WTC11 (cell line): ENCODE results near the gene MOV10L1. TPM values are rescaled to one million over a fixed set of nuclear protein-coding genes. Genes with fewer than 3 reads are reported as not detected.

Experiments used
- ATAC-seq: fragments of 200-7000 bp; cut with Tn5 transposase; 2 replicates; pipeline ENCODE4 v1.10.0; 2021; ENCODE audit warnings: mild to moderate bottlenecking, moderate library complexity
- CTCF ChIA-PET: fragments of 300-600 bp; sonication (Branson Sonifier 250); formaldehyde crosslinking; loops from one replicate; lab custom pipeline; 2021; ENCODE audit warnings: antibody characterized with exemption; lab: Charles Lee
- POLR2A ChIA-PET: fragments of 350-600 bp; sonication (Branson Sonifier 250); formaldehyde crosslinking; loops from one replicate; lab custom pipeline; 2021; ENCODE audit warnings: antibody characterized with exemption; lab: Charles Lee
- DNase-seq: peaks from one replicate; pipeline ENCODE4 v3.0.0; 2021; ENCODE audit warnings: low spot score
- H3K27ac Mint-ChIP-seq: 2 replicates; pipeline ENCODE4 v1.8.0; 2021; ENCODE audit warnings: mixed read lengths
- H3K27me3 Mint-ChIP-seq: 2 replicates; pipeline ENCODE4 v1.8.0; 2021; ENCODE audit warnings: low read depth, mild to moderate bottlenecking, moderate library complexity, mixed read lengths
- H3K36me3 Mint-ChIP-seq: 2 replicates; pipeline ENCODE4 v1.8.0; 2021; ENCODE audit warnings: mixed read lengths
- H3K4me1 Mint-ChIP-seq: 2 replicates; pipeline ENCODE4 v1.8.0; 2022; ENCODE audit warnings: mixed read lengths
- H3K4me3 Mint-ChIP-seq: 2 replicates; pipeline ENCODE4 v1.8.0; 2021; ENCODE audit warnings: mild to moderate bottlenecking, moderate library complexity, mixed read lengths
- H3K9me3 Mint-ChIP-seq: 2 replicates; pipeline ENCODE4 v1.8.0; 2021; ENCODE audit warnings: mixed read lengths
- ARID4B ChIP-seq: sonication (generic); formaldehyde crosslinking; IDR thresholded peaks from 2 replicates; pipeline ENCODE4 v1.8.0; 2023; ENCODE audit warnings: missing genetic modification reagents, mild to moderate bottlenecking, borderline replicate concordance
- CREB1 ChIP-seq: sonication (generic); formaldehyde crosslinking; IDR thresholded peaks from 2 replicates; pipeline ENCODE4 v1.8.0; 2023; ENCODE audit warnings: mild to moderate bottlenecking, missing genetic modification reagents
- ELF4 ChIP-seq: sonication (generic); formaldehyde crosslinking; IDR thresholded peaks from 2 replicates; pipeline ENCODE4 v1.8.1; 2022; ENCODE audit warnings: low read depth, mild to moderate bottlenecking, moderate library complexity, missing genetic modification reagents
- FOXK1 ChIP-seq: sonication (generic); formaldehyde crosslinking; IDR thresholded peaks from 2 replicates; pipeline ENCODE4 v1.8.0; 2022; ENCODE audit warnings: mild to moderate bottlenecking, moderate library complexity, missing genetic modification reagents
- FOXP4 ChIP-seq: sonication (generic); formaldehyde crosslinking; IDR thresholded peaks from 2 replicates; pipeline ENCODE4 v1.8.0; 2022; ENCODE audit warnings: mild to moderate bottlenecking, missing genetic modification reagents
- GABPB1 ChIP-seq: sonication (generic); formaldehyde crosslinking; IDR thresholded peaks from 2 replicates; pipeline ENCODE4 v1.8.1; 2023; ENCODE audit warnings: mild to moderate bottlenecking, missing genetic modification reagents
- IRF1 ChIP-seq: sonication (generic); formaldehyde crosslinking; IDR thresholded peaks from 2 replicates; pipeline ENCODE4 v1.8.0; 2023; ENCODE audit warnings: missing genetic modification reagents
- KAT7 ChIP-seq: sonication (generic); formaldehyde crosslinking; IDR thresholded peaks from 2 replicates; pipeline ENCODE4 v1.8.1; 2023; ENCODE audit warnings: missing genetic modification reagents, mild to moderate bottlenecking, borderline replicate concordance
- NFE2L1 ChIP-seq: sonication (generic); formaldehyde crosslinking; IDR thresholded peaks from 2 replicates; pipeline ENCODE4 v1.8.1; 2023; ENCODE audit warnings: missing genetic modification reagents
- NR2C2 ChIP-seq: sonication (generic); formaldehyde crosslinking; IDR thresholded peaks from 2 replicates; pipeline ENCODE4 v1.8.0; 2022; ENCODE audit warnings: mild to moderate bottlenecking, missing genetic modification reagents
- PRRX2 ChIP-seq: fragments of 250-450 bp; sonication (Bioruptor Pico); IDR thresholded peaks from 2 replicates; pipeline ENCODE4 v1.8.0; 2021; ENCODE audit warnings: mild to moderate bottlenecking
- SMAD4 ChIP-seq: sonication (generic); formaldehyde crosslinking; IDR thresholded peaks from 2 replicates; pipeline ENCODE4 v1.8.0; 2022; ENCODE audit warnings: mild to moderate bottlenecking, missing genetic modification reagents
- SOX15 ChIP-seq: fragments of 250-450 bp; sonication (Bioruptor Pico); IDR thresholded peaks from 2 replicates; pipeline ENCODE4 v1.9.0; 2021; ENCODE audit warnings: mild to moderate bottlenecking
- TCF7 ChIP-seq: sonication (generic); formaldehyde crosslinking; IDR thresholded peaks from 2 replicates; pipeline ENCODE4 v1.8.0; 2022; ENCODE audit warnings: mild to moderate bottlenecking, low read depth, missing genetic modification reagents, moderate library complexity
- ZNF219 ChIP-seq: sonication (generic); formaldehyde crosslinking; IDR thresholded peaks from 2 replicates; pipeline ENCODE4 v1.8.0; 2023; ENCODE audit warnings: missing genetic modification reagents, mild to moderate bottlenecking, borderline replicate concordance
- total RNA-seq: library from RNA; stranded (reverse); gene quantifications from 3 replicates; pipeline ENCODE4 v1.2.3, GENCODE V29; 2021
- TF ChIP-seq, protein P1 (sequence below): sonication (generic); formaldehyde crosslinking; conservative IDR thresholded peaks from 2 replicates; pipeline ENCODE4 v1.8.1; 2023; ENCODE audit warnings: mild to moderate bottlenecking, low read depth, missing genetic modification reagents, moderate library complexity
- TF ChIP-seq, protein P2 (sequence below): fragments of 250-450 bp; sonication (Bioruptor Pico); IDR thresholded peaks from 2 replicates; pipeline ENCODE4 v1.8.0; 2021; ENCODE audit warnings: mild to moderate bottlenecking
- TF ChIP-seq, protein P3 (sequence below): sonication (generic); formaldehyde crosslinking; IDR thresholded peaks from 2 replicates; pipeline ENCODE4 v1.8.1; 2022; ENCODE audit warnings: missing genetic modification reagents, borderline replicate concordance

Gene MOV10L1
- total RNA-seq, 1 experiment from 2014 or later, result not detected

GRCh38 chr22:50104141-50104544 lies 14.3 kb downstream of the MOV10L1 start (continued):
- TF ChIP-seq, protein P1, sequence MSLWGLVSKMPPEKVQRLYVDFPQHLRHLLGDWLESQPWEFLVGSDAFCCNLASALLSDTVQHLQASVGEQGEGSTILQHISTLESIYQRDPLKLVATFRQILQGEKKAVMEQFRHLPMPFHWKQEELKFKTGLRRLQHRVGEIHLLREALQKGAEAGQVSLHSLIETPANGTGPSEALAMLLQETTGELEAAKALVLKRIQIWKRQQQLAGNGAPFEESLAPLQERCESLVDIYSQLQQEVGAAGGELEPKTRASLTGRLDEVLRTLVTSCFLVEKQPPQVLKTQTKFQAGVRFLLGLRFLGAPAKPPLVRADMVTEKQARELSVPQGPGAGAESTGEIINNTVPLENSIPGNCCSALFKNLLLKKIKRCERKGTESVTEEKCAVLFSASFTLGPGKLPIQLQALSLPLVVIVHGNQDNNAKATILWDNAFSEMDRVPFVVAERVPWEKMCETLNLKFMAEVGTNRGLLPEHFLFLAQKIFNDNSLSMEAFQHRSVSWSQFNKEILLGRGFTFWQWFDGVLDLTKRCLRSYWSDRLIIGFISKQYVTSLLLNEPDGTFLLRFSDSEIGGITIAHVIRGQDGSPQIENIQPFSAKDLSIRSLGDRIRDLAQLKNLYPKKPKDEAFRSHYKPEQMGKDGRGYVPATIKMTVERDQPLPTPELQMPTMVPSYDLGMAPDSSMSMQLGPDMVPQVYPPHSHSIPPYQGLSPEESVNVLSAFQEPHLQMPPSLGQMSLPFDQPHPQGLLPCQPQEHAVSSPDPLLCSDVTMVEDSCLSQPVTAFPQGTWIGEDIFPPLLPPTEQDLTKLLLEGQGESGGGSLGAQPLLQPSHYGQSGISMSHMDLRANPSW (CRISPR knock-in tag), result no peak
- TF ChIP-seq, protein P2, sequence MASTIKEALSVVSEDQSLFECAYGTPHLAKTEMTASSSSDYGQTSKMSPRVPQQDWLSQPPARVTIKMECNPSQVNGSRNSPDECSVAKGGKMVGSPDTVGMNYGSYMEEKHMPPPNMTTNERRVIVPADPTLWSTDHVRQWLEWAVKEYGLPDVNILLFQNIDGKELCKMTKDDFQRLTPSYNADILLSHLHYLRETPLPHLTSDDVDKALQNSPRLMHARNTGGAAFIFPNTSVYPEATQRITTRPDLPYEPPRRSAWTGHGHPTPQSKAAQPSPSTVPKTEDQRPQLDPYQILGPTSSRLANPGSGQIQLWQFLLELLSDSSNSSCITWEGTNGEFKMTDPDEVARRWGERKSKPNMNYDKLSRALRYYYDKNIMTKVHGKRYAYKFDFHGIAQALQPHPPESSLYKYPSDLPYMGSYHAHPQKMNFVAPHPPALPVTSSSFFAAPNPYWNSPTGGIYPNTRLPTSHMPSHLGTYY (CRISPR knock-in tag), result no peak
- no peak for TF ChIP-seq ELF4 (CRISPR knock-in tag)
- TF ChIP-seq FOXK1, result no peak

- Mint-ChIP-seq H3K4me1 (no peaks in the 10 kb centered on the region), H3K27me3 (no peaks in the 10 kb centered on the region), H3K36me3 (no peaks in the 10 kb centered on the region), H3K27ac (no peak overlapping the region), H3K4me3 (no peak overlapping the region), H3K9me3 (no peaks in the 10 kb centered on the region)
- DNase-seq, result no peak
- ATAC-seq, result no peak
- CTCF ChIA-PET, result interaction anchor here (0.9 to 2.5 kb wide), 3 partner anchors 36 to 75 kb away, joined by 4 to 9 read pairs (median 5); no protein-coding TSS in a partner anchor
- POLR2A ChIA-PET, result no interaction called here
- TF ChIP-seq SOX15 (CRISPR knock-in tag) (no peak), PRRX2 (CRISPR knock-in tag) (no peak), NFE2L1 (CRISPR knock-in tag) (no peak), ARID4B (CRISPR knock-in tag) (no peak), TCF7 (CRISPR knock-in tag) (no peak), SMAD4 (CRISPR knock-in tag) (no peak), KAT7 (CRISPR knock-in tag) (no peak), NR2C2 (CRISPR knock-in tag) (no peak), ZNF219 (CRISPR knock-in tag) (no peak), FOXP4 (CRISPR knock-in tag) (no peak), CREB1 (CRISPR knock-in tag) (no peak), GABPB1 (CRISPR knock-in tag) (no peak), IRF1 (CRISPR knock-in tag) (no peak)
- TF ChIP-seq, protein P3, sequence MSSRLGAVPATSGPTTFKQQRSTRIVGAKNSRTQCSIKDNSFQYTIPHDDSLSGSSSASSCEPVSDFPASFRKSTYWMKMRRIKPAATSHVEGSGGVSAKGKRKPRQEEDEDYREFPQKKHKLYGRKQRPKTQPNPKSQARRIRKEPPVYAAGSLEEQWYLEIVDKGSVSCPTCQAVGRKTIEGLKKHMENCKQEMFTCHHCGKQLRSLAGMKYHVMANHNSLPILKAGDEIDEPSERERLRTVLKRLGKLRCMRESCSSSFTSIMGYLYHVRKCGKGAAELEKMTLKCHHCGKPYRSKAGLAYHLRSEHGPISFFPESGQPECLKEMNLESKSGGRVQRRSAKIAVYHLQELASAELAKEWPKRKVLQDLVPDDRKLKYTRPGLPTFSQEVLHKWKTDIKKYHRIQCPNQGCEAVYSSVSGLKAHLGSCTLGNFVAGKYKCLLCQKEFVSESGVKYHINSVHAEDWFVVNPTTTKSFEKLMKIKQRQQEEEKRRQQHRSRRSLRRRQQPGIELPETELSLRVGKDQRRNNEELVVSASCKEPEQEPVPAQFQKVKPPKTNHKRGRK (CRISPR knock-in tag), result no peak
Measured at GRCh38 chr22:50105208-50106100, 15.6 kb downstream of the MOV10L1 start.
